Progenitor cell of endocrine pancreas (in vitro differentiated cells): ENCODE results near the gene FHAD1. TPM values are rescaled to one million over a fixed set of nuclear protein-coding genes. Genes with fewer than 3 reads are reported as not detected.

Source experiments
- DNase-seq: peaks from one replicate; pipeline ENCODE4 v3.0.0; 2021; ENCODE audit warnings: low spot score; ENCODE audit not compliant: unreplicated experiment
- H3K27ac Mint-ChIP-seq: 2 replicates; pipeline ENCODE4 v1.8.0; 2021; ENCODE audit warnings: mild to moderate bottlenecking, moderate library complexity, mixed read lengths
- H3K27me3 Mint-ChIP-seq: 2 replicates; pipeline ENCODE4 v1.8.0; 2021; ENCODE audit warnings: mixed read lengths
- H3K36me3 Mint-ChIP-seq: 2 replicates; pipeline ENCODE4 v1.8.0; 2022; ENCODE audit warnings: mixed read lengths; ENCODE audit not compliant: insufficient read depth
- H3K4me1 Mint-ChIP-seq: 2 replicates; pipeline ENCODE4 v1.8.0; 2021; ENCODE audit warnings: low read depth, mixed read lengths
- H3K4me3 Mint-ChIP-seq: 2 replicates; pipeline ENCODE4 v1.8.0; 2021; ENCODE audit warnings: low read depth, mild to moderate bottlenecking, moderate library complexity, mixed read lengths
- H3K9me3 Mint-ChIP-seq: 2 replicates; pipeline ENCODE4 v1.8.0; 2021; ENCODE audit warnings: low read depth, mixed read lengths
- total RNA-seq: library from RNA; stranded (reverse); gene quantifications from 2 replicates; pipeline ENCODE4 v1.2.1, GENCODE V29; 2021
- TF ChIP-seq, protein P1 (sequence below): fragments of 200-600 bp; sonication (generic); IDR thresholded peaks from one replicate; pipeline ENCODE4 v1.5.0; 2021; ENCODE audit warnings: antibody characterized with exemption, mild to moderate bottlenecking; ENCODE audit not compliant: unreplicated experiment

Gene FHAD1
- total RNA-seq, 1 donor from 2014 or later, result 5.0 TPM

DNA sequence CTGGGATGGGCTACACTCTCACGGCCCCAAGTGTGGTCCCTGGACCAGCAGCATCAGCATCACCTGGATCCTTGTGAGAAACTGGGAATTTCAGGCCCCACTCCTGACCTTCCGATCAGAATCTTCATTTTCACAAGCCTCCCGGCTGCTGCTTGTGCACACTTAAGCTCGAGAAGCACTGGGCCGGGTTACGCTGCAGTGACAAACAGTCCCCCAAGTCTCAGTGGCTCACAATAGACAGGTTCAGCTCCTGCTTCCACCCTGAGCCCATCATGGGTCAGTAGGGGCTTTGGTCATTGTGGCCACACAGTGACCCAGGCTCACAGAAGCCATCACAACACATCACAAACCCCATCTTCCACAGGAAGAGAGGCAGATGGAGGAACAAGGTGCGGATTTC, 63.5 kb downstream of the FHAD1 start:
- H3K27me3 Mint-ChIP-seq, result peaks cover 2% of the 10 kb centered on the region
- H3K4me3 Mint-ChIP-seq, result no peak overlapping the region
- H3K4me1 Mint-ChIP-seq, result peaks cover 7% of the 10 kb centered on the region
- H3K36me3 Mint-ChIP-seq, result peaks cover 6% of the 10 kb centered on the region
- no peak for DNase-seq
- H3K9me3 Mint-ChIP-seq, result peaks cover 5% of the 10 kb centered on the region
- TF ChIP-seq, protein P1, sequence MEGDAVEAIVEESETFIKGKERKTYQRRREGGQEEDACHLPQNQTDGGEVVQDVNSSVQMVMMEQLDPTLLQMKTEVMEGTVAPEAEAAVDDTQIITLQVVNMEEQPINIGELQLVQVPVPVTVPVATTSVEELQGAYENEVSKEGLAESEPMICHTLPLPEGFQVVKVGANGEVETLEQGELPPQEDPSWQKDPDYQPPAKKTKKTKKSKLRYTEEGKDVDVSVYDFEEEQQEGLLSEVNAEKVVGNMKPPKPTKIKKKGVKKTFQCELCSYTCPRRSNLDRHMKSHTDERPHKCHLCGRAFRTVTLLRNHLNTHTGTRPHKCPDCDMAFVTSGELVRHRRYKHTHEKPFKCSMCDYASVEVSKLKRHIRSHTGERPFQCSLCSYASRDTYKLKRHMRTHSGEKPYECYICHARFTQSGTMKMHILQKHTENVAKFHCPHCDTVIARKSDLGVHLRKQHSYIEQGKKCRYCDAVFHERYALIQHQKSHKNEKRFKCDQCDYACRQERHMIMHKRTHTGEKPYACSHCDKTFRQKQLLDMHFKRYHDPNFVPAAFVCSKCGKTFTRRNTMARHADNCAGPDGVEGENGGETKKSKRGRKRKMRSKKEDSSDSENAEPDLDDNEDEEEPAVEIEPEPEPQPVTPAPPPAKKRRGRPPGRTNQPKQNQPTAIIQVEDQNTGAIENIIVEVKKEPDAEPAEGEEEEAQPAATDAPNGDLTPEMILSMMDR, result no peak
- no peak overlapping the region for H3K27ac Mint-ChIP-seq

DNA sequence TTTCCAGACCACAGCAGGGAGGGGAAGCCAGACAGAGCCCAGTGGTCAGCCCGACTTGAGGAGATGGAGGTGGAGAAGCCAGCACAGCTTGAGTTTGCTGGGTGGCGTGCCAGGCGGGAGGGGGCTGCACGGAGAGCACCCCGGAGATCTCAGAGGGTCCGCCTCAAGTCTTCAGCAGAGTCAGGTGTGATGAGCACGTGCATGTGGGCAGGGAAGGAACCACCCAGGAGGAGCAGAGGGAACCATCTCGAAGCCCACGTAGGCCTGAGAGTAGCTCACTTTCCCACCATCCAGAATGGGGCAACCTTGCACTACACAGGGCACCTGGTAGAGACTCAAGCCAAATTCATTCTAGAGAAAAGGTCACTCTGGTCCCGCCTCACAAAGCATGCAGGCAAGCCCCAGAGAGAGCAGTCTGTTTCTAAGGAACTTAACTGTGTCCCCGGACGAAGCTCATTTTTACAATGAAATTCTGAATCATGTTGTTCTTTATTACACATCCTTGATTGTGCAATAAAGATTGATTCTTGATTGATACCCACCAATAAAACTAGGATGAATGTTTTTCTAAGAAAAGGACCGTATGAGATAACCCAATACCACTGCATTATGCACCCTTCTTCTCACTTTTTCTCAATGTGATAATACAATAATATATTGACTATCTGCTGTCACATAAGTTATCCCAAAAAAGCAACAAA, 64.2 kb downstream of the FHAD1 start:
- peaks cover 5% of the 10 kb centered on the region for H3K9me3 Mint-ChIP-seq
- no peak overlapping the region for H3K27ac Mint-ChIP-seq
- peaks cover 3% of the 10 kb centered on the region for H3K36me3 Mint-ChIP-seq
- peaks cover 7% of the 10 kb centered on the region for H3K4me1 Mint-ChIP-seq
- H3K27me3 Mint-ChIP-seq, result no peaks in the 10 kb centered on the region
- TF ChIP-seq, protein P1, result no peak
- H3K4me3 Mint-ChIP-seq, result no peak overlapping the region
- DNase-seq, result no peak

DNA sequence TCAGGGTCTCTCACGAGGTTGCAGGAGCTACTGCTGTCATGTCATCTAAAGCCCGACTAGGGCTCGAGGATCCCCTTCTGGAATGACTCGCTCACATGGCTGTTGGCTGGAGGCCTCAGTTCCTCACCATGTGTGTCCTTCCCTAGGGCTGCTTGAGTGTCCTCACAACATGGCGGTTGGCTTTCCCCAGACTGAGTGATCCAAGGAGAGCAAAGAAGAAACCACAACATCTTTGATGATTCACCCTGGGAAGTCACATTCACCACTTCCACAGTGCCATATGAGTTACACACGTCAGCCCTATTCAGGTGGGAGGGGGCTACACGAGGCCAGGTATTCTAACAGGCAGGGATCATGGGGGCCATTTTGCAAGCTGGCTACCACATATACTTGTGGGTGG, 64.9 kb downstream of the FHAD1 start:
- H3K27ac Mint-ChIP-seq, result no peak overlapping the region
- H3K9me3 Mint-ChIP-seq, result peaks cover 5% of the 10 kb centered on the region
- TF ChIP-seq, protein P1, result no peak
- peaks cover 7% of the 10 kb centered on the region for H3K4me1 Mint-ChIP-seq
- DNase-seq, result no peak
- H3K4me3 Mint-ChIP-seq, result no peak overlapping the region
- peaks cover 3% of the 10 kb centered on the region for H3K36me3 Mint-ChIP-seq
- no peaks in the 10 kb centered on the region for H3K27me3 Mint-ChIP-seq

DNA sequence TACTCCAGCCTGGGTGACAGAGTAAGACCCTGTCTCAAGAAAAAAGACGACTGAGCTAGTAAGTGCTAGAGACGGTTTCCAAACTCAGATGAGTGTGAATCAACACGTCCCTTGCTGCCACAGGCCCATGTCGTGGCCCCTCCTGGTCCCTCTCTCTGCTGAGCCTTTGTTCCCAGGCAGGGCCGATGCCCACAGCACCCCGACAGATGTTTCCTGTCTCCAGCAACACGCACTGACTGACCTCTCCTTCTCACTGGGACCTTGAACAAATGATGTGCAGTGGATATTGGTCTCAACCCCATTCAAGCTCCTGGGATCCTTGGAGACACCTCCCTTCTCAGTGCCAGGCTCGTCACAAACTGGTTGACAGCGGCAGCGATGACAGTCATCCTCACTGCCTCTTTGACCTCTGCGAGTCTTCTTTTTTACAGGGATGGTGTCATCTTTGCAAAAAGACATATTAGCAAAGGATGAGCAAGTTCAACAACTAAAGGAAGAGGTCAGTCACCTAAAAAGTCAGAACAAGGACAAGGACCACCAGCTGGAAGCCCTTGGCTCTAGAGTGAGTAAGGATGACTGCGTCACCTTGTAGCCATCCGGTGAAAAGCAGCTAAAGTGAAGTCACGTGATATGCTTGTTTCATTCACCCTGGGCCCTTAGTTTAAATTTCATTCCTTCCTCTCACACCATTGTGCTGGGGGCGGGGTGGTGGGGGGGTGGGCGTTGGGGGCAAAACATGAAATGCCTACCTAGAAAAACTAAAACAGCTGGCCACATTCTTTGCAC, 65.8 kb downstream of the FHAD1 start:
- H3K36me3 Mint-ChIP-seq, result no peaks in the 10 kb centered on the region
- peaks cover 3% of the 10 kb centered on the region for H3K27me3 Mint-ChIP-seq
- peaks cover 7% of the 10 kb centered on the region for H3K4me1 Mint-ChIP-seq
- H3K9me3 Mint-ChIP-seq, result no peaks in the 10 kb centered on the region
- no peak for DNase-seq
- H3K4me3 Mint-ChIP-seq, result no peak overlapping the region
- TF ChIP-seq, protein P1, result no peak
- no peak overlapping the region for H3K27ac Mint-ChIP-seq

DNA sequence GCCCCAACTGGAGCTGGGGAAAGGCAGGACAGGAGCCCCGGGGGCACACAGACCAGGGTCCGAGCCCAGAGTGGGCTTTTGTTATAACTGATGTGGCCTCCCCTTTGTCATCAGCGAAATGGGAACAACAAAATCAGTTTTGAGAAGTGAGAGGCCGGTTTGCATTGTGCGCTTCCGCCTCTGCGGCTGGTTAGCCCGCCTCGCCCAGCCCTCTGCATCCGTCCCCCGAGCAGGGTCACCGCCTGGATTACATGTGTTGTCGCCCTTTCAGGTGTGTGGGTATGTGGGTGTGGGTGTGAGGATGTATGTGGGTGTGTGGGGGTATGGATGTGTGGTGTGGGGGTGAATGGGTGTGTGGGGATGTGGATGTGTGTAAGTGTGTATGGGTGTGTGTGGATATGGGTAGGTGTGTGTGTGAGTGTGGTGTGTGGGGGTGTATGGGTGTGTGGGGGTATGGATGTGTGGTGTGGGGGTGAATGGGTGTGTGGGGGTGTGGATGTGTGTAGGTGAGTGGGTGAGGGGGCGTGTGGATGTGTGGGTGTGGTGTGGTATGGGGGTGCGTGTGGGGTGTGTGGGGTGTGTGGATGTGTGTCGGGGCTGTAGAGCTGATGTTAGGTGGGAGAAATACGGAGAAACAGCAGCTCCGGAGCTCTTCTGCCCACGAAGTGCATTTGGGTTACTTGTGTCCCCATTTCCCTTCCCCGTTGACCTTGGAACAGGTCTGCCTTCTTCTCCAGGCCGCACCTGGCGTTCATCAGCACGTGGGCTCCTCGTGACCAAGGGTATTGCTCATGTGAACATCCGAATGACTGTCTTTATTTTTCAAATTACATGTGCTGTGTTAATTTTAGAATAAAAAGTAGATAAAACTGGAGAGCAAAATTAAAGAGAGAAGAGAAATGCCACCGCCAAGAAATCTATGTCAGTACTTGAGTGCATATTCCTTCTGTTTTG, 67.6 kb downstream of the FHAD1 start:
- H3K9me3 Mint-ChIP-seq, result no peaks in the 10 kb centered on the region
- H3K36me3 Mint-ChIP-seq, result no peaks in the 10 kb centered on the region
- DNase-seq, result no peak
- H3K4me1 Mint-ChIP-seq, result no peaks in the 10 kb centered on the region
- H3K27ac Mint-ChIP-seq, result no peak overlapping the region
- TF ChIP-seq, protein P1, result no peak
- H3K4me3 Mint-ChIP-seq, result no peak overlapping the region
- H3K27me3 Mint-ChIP-seq, result peaks cover 3% of the 10 kb centered on the region
